MM.1S (cell line): ENCODE measurements around the gene TAF1L.

Experiments used
- DNase-seq: peaks from one replicate; pipeline ENCODE4 v3.0.0-alpha.2; 2015
- H2AFZ ChIP-seq: fragments of 300-600 bp; sonication (generic); 2 replicates; pipeline ENCODE4 v1.6.0; 2016; ENCODE audit warnings: antibody characterized with exemption, low read length
- H3F3A ChIP-seq: fragments of 300-600 bp; sonication (generic); 2 replicates; pipeline ENCODE4 v1.6.1; 2016; ENCODE audit warnings: mild to moderate bottlenecking, antibody characterized with exemption, low read length, moderate library complexity, mixed read lengths; ENCODE audit not compliant: insufficient read depth
- H3K27ac ChIP-seq: fragments of 300-600 bp; sonication (generic); 2 replicates; pipeline ENCODE4 v1.5.1; 2016; ENCODE audit warnings: mild to moderate bottlenecking, low read length
- H3K27me3 ChIP-seq: fragments of 300-600 bp; sonication (generic); replicated peaks from 2 replicates; pipeline ENCODE4 v1.6.0; 2016; ENCODE audit warnings: low read length; ENCODE audit not compliant: insufficient read depth
- H3K36me3 ChIP-seq: fragments of 300-600 bp; sonication (generic); replicated peaks from 2 replicates; pipeline ENCODE4 v1.6.1; 2016; ENCODE audit warnings: mild to moderate bottlenecking, low read length, mixed read lengths; ENCODE audit not compliant: insufficient read depth
- H3K4me1 ChIP-seq: fragments of 300-600 bp; sonication (generic); 2 replicates; pipeline ENCODE4 v1.6.1; 2016; ENCODE audit warnings: low read length, mixed read lengths
- H3K4me2 ChIP-seq: fragments of 300-600 bp; sonication (generic); 2 replicates; pipeline ENCODE4 v1.6.0; 2016; ENCODE audit warnings: low read depth, low read length
- H3K4me3 ChIP-seq: fragments of 300-600 bp; sonication (generic); 2 replicates; pipeline ENCODE4 v1.5.1; 2016; ENCODE audit warnings: low read length, mixed read lengths
- H3K79me2 ChIP-seq: fragments of 300-600 bp; sonication (generic); 2 replicates; pipeline ENCODE4 v1.6.1; 2016; ENCODE audit warnings: mixed run types, low read length, mixed read lengths
- H3K9ac ChIP-seq: fragments of 300-600 bp; sonication (generic); 2 replicates; pipeline ENCODE4 v1.6.1; 2016; ENCODE audit warnings: low read length, mixed read lengths
- H3K9me2 ChIP-seq: fragments of 300-600 bp; sonication (generic); replicated peaks from 2 replicates; pipeline ENCODE4 v1.6.1; 2016; ENCODE audit warnings: mild to moderate bottlenecking, low read length, mixed read lengths; ENCODE audit not compliant: insufficient read depth
- H3K9me3 ChIP-seq: fragments of 300-600 bp; sonication (generic); replicated peaks from 2 replicates; pipeline ENCODE4 v1.6.1; 2016; ENCODE audit warnings: mild to moderate bottlenecking, low read length, mixed read lengths; ENCODE audit not compliant: insufficient read depth
- H4K20me1 ChIP-seq: fragments of 300-600 bp; sonication (generic); 2 replicates; pipeline ENCODE4 v1.6.1; 2016; ENCODE audit warnings: mild to moderate bottlenecking, low read length, moderate library complexity, mixed read lengths; ENCODE audit not compliant: insufficient read depth
- CTCF ChIP-seq: fragments of 300-600 bp; sonication (generic); IDR thresholded peaks from 2 replicates; pipeline ENCODE4 v1.5.1; 2016; ENCODE audit warnings: antibody characterized with exemption, low read length, mixed read lengths
- EZH2 ChIP-seq: fragments of 300-600 bp; sonication (generic); optimal IDR thresholded peaks from 2 replicates; pipeline ENCODE3; 2017; ENCODE audit warnings: low read depth, mild to moderate bottlenecking, antibody characterized with exemption, low read length, mixed read lengths
- EZH2phosphoT487 ChIP-seq: fragments of 300-600 bp; sonication (generic); IDR thresholded peaks from 2 replicates; pipeline ENCODE4 v1.6.1; 2018; ENCODE audit warnings: antibody characterized with exemption, low read length

The TAF1L gene

GRCh38 chr9:32635362-32635761 lies at the start of gene TAF1L:
Gene TAF1L (minus strand): TSS chr9:32635669. CDS start chr9:32635579, 90 bp downstream.
- no peaks in the 10 kb centered on the region for H4K20me1 ChIP-seq
- H3K9me3 ChIP-seq: no peaks in the 10 kb centered on the region
- H2AFZ ChIP-seq: no peak within 1 kb of the TSS
- no peak for TF ChIP-seq CTCF
- H3K36me3 ChIP-seq: no peaks in the 10 kb centered on the region
- no peaks in the 10 kb centered on the region for H3K79me2 ChIP-seq
- no peak within 1 kb of the TSS for H3K4me3 ChIP-seq
- no peaks in the 10 kb centered on the region for H3K9me2 ChIP-seq
- no peaks in the 10 kb centered on the region for H3F3A ChIP-seq
- H3K27me3 ChIP-seq: no peaks in the 10 kb centered on the region
- H3K27ac ChIP-seq: no peak within 1 kb of the TSS
- H3K4me1 ChIP-seq: no peaks in the 10 kb centered on the region
- H3K4me2 ChIP-seq: no peak within 1 kb of the TSS
- DNase-seq: no peak
- no peak within 1 kb of the TSS for H3K9ac ChIP-seq

GRCh38 chr9:32681751-32682150 lies 46.3 kb upstream of the TAF1L start:
- Histone ChIP-seq H4K20me1 (no peaks in the 10 kb centered on the region), H3K4me3 (no peak overlapping the region), H3K9me2 (no peaks in the 10 kb centered on the region), H3F3A (no peaks in the 10 kb centered on the region), H3K27ac (no peak overlapping the region), H3K4me1 (no peaks in the 10 kb centered on the region), H2AFZ (no peak overlapping the region), H3K4me2 (no peak overlapping the region), H3K9ac (no peak overlapping the region), H3K79me2 (no peaks in the 10 kb centered on the region), H3K27me3 (no peaks in the 10 kb centered on the region), H3K9me3 (no peaks in the 10 kb centered on the region), H3K36me3 (no peaks in the 10 kb centered on the region)
- TF ChIP-seq EZH2: no peak
- TF ChIP-seq CTCF: no peak
- no peak for TF ChIP-seq EZH2phosphoT487
- no peak for DNase-seq

GRCh38 chr9:32677931-32678330 lies 42.5 kb upstream of the TAF1L start:
- no peak overlapping the region for H3K4me2 ChIP-seq
- DNase-seq: no peak
- no peaks in the 10 kb centered on the region for H3K27me3 ChIP-seq
- H3K79me2 ChIP-seq: no peaks in the 10 kb centered on the region
- no peaks in the 10 kb centered on the region for H3K9me3 ChIP-seq
- no peak overlapping the region for H3K27ac ChIP-seq
- no peak for TF ChIP-seq EZH2phosphoT487
- TF ChIP-seq EZH2: no peak
- no peak for TF ChIP-seq CTCF
- H3K9me2 ChIP-seq: no peaks in the 10 kb centered on the region
- no peaks in the 10 kb centered on the region for H4K20me1 ChIP-seq
- no peak overlapping the region for H3K9ac ChIP-seq
- H2AFZ ChIP-seq: no peak overlapping the region
- no peaks in the 10 kb centered on the region for H3K4me1 ChIP-seq
- H3K36me3 ChIP-seq: no peaks in the 10 kb centered on the region
- no peak overlapping the region for H3K4me3 ChIP-seq
- no peaks in the 10 kb centered on the region for H3F3A ChIP-seq

- DNase-seq: no peak
- no peak overlapping the region for H3K4me3 ChIP-seq
- no peak overlapping the region for H3K4me2 ChIP-seq
- no peaks in the 10 kb centered on the region for H4K20me1 ChIP-seq
- no peaks in the 10 kb centered on the region for H3K79me2 ChIP-seq
- H3K9me2 ChIP-seq: no peaks in the 10 kb centered on the region
- no peaks in the 10 kb centered on the region for H3K9me3 ChIP-seq
- no peak overlapping the region for H2AFZ ChIP-seq
- no peaks in the 10 kb centered on the region for H3K4me1 ChIP-seq
- no peaks in the 10 kb centered on the region for H3K36me3 ChIP-seq
- no peak for TF ChIP-seq EZH2
- no peak for TF ChIP-seq CTCF
- no peaks in the 10 kb centered on the region for H3K27me3 ChIP-seq
- H3K9ac ChIP-seq: no peak overlapping the region
- no peaks in the 10 kb centered on the region for H3F3A ChIP-seq
- no peak overlapping the region for H3K27ac ChIP-seq
Measured at GRCh38 chr9:32672469-32672868, 37.0 kb upstream of the TAF1L start.
